DND-41 (cell line): Measurements from ENCODE around the gene SLC5A12.

Experiments used
- ATAC-seq: fragments of 200-7000 bp; cut with Tn5 transposase; 3 replicates; pipeline ENCODE4 v1.9.1; 2021; ENCODE audit warnings: low read depth; ENCODE audit not compliant: insufficient read depth
- DNase-seq: peaks from one replicate; pipeline ENCODE4 v3.0.0-alpha.2; 2020
- H2AFZ ChIP-seq: 2 replicates; pipeline ENCODE4 v1.6.0; 2012; ENCODE audit warnings: low read depth, low read length
- H3K27ac ChIP-seq: 2 replicates; pipeline ENCODE4 v1.5.1; 2012; ENCODE audit warnings: low read length, inconsistent platforms
- H3K27me3 ChIP-seq: fragments of 200-600 bp; sonication (generic); 2 replicates; pipeline ENCODE4 v1.6.0; 2012; ENCODE audit warnings: low read length, mild to moderate bottlenecking, inconsistent platforms; ENCODE audit not compliant: insufficient read depth, poor library complexity
- H3K36me3 ChIP-seq: 2 replicates; pipeline ENCODE4 v1.5.1; 2012; ENCODE audit warnings: low read length, inconsistent platforms; ENCODE audit not compliant: insufficient read depth
- H3K4me1 ChIP-seq: 2 replicates; pipeline ENCODE4 v1.5.1; 2012; ENCODE audit warnings: mild to moderate bottlenecking, low read length; ENCODE audit not compliant: insufficient read depth
- H3K4me2 ChIP-seq: 2 replicates; pipeline ENCODE4 v1.6.0; 2012; ENCODE audit warnings: mild to moderate bottlenecking, moderate library complexity, low read length, inconsistent platforms; ENCODE audit not compliant: insufficient read depth
- H3K4me3 ChIP-seq, 2 experiments: fragments of 200-600 bp in 1 of 2; shearing (Covaris generic) in 1 of 2; 2 replicates each; pipeline ENCODE4 v1.5.1; 2012 to 2016; ENCODE audit warnings: inconsistent platforms in 2 of 2, low read length in 2 of 2, mild to moderate bottlenecking in 2 of 2, low read depth in 1 of 2, moderate library complexity in 1 of 2
- H3K79me2 ChIP-seq: 2 replicates; pipeline ENCODE4 v1.6.0; 2012; ENCODE audit warnings: low read length, inconsistent platforms; ENCODE audit not compliant: insufficient read depth
- H3K9ac ChIP-seq: 2 replicates; pipeline ENCODE4 v1.6.0; 2012; ENCODE audit warnings: low read depth, mild to moderate bottlenecking, inconsistent platforms, low read length, moderate library complexity
- H3K9me3 ChIP-seq: 2 replicates; pipeline ENCODE4 v1.5.1; 2012; ENCODE audit warnings: low read length, moderate library complexity, mild to moderate bottlenecking, inconsistent platforms; ENCODE audit not compliant: insufficient read depth, severe bottlenecking
- H4K20me1 ChIP-seq: 2 replicates; pipeline ENCODE4 v1.6.0; 2012; ENCODE audit warnings: low read length; ENCODE audit not compliant: insufficient read depth
- EZH2 ChIP-seq: IDR thresholded peaks from 3 replicates; pipeline ENCODE4 v1.6.1; 2012; ENCODE audit warnings: borderline replicate concordance, low read depth, mild to moderate bottlenecking, moderate library complexity, low read length, inconsistent platforms; ENCODE audit not compliant: severe bottlenecking
- TF ChIP-seq, protein P1 (sequence below): IDR thresholded peaks from 2 replicates; pipeline ENCODE4 v1.5.1; 2012; ENCODE audit warnings: borderline replicate concordance, low read length, moderate library complexity, mild to moderate bottlenecking; ENCODE audit not compliant: poor library complexity, severe bottlenecking; ENCODE audit errors: extremely low read depth

Gene SLC5A12

DNA sequence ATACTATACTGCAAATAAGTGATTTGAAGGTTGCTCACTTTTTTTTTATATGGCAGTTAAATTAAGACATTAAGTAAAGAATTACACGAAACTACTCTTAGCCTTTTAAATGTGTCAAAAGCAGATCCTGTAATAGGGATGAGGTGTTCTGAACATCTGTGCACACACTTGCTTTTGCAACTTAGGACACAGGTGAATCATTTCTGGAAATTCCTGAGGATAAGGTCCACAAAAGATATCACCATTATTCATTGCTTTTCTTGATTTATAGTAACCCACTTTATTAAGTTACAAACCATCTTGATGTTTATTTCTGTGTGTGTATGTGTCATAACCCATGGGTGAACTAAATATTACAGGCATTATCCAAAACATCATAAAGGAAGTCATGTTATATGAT is 55.9 kb downstream of the SLC5A12 start:
- Histone ChIP-seq H2AFZ (no peak overlapping the region), H3K4me3 (no peak overlapping the region), H3K27ac (no peak overlapping the region), H3K36me3 (no peaks in the 10 kb centered on the region), H3K4me2 (no peak overlapping the region), H3K79me2 (no peaks in the 10 kb centered on the region), H3K27me3 (no peaks in the 10 kb centered on the region), H3K4me1 (no peaks in the 10 kb centered on the region), H3K9ac (no peak overlapping the region), H3K9me3 (no peaks in the 10 kb centered on the region), H4K20me1 (no peaks in the 10 kb centered on the region)
- TF ChIP-seq, protein P1, sequence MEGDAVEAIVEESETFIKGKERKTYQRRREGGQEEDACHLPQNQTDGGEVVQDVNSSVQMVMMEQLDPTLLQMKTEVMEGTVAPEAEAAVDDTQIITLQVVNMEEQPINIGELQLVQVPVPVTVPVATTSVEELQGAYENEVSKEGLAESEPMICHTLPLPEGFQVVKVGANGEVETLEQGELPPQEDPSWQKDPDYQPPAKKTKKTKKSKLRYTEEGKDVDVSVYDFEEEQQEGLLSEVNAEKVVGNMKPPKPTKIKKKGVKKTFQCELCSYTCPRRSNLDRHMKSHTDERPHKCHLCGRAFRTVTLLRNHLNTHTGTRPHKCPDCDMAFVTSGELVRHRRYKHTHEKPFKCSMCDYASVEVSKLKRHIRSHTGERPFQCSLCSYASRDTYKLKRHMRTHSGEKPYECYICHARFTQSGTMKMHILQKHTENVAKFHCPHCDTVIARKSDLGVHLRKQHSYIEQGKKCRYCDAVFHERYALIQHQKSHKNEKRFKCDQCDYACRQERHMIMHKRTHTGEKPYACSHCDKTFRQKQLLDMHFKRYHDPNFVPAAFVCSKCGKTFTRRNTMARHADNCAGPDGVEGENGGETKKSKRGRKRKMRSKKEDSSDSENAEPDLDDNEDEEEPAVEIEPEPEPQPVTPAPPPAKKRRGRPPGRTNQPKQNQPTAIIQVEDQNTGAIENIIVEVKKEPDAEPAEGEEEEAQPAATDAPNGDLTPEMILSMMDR: no peak
- TF ChIP-seq EZH2: no peak
- no peak for ATAC-seq
- no peak for DNase-seq

DNA sequence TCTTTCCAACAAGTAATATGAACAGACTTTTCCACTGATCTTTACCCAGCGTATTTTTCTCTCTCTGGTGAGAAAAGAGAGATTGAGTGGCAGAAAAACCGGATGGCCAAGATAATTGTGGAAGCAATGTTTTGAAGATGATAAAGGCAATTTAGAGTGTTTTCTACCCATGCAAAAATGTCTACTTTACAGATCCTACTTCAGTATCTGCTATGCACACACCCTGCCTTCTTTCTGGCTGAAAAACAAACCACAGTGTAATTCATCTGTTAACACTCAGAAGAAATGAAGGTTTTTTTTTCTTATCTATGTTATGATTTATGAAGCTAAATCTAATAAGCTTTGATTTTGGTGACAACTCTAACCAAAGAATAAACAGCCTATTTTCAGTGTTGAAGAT is 56.8 kb downstream of the SLC5A12 start:
- H3K36me3 ChIP-seq: no peaks in the 10 kb centered on the region

DNA sequence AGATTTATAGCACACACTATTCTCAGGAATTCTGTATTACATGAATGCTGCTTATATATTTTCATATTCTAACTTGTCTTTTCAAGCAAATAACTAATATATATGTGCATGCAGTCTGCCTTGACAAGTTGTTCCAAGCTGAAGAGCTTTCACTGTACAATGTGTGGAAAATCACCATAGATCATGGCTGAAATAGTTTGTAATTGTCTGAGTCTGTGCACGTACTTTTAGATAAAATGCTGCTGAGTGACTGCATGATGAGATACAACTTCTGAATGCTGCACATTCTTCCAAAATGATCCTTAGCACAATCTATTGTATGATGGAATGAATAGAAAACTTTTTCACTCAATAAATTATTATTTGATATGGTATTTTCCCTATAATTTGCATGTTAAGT is 58.9 kb downstream of the SLC5A12 start:
- no peaks in the 10 kb centered on the region for H3K36me3 ChIP-seq
- H3K4me3 ChIP-seq: no peak overlapping the region
- no peaks in the 10 kb centered on the region for H3K4me1 ChIP-seq
- H3K9ac ChIP-seq: no peak overlapping the region
- no peaks in the 10 kb centered on the region for H4K20me1 ChIP-seq
- ATAC-seq (no peak), DNase-seq (no peak)
- H3K79me2 ChIP-seq: no peaks in the 10 kb centered on the region
- no peak overlapping the region for H3K4me2 ChIP-seq
- H3K27ac ChIP-seq: no peak overlapping the region
- H2AFZ ChIP-seq: no peak overlapping the region
- TF ChIP-seq EZH2: no peak
- TF ChIP-seq, protein P1: no peak
- no peaks in the 10 kb centered on the region for H3K9me3 ChIP-seq
- no peaks in the 10 kb centered on the region for H3K27me3 ChIP-seq

More for the DNA sequence above, 56.8 kb downstream of the SLC5A12 start:
- no peaks in the 10 kb centered on the region for H3K79me2 ChIP-seq
- H3K4me2 ChIP-seq: no peak overlapping the region
- no peaks in the 10 kb centered on the region for H3K27me3 ChIP-seq
- H4K20me1 ChIP-seq: no peaks in the 10 kb centered on the region
- no peak overlapping the region for H3K4me3 ChIP-seq
- ATAC-seq: no peak
- no peaks in the 10 kb centered on the region for H3K9me3 ChIP-seq
- H2AFZ ChIP-seq: no peak overlapping the region
- no peak overlapping the region for H3K9ac ChIP-seq
- DNase-seq: no peak
- H3K4me1 ChIP-seq: no peaks in the 10 kb centered on the region
- TF ChIP-seq, protein P1: no peak
- no peak for TF ChIP-seq EZH2
- H3K27ac ChIP-seq: no peak overlapping the region

GRCh38 chr11:26655287-26655686 is 66.6 kb downstream of the SLC5A12 start:
- TF ChIP-seq, protein P1: no peak
- no peak for TF ChIP-seq EZH2
- Histone ChIP-seq H3K27ac (no peak overlapping the region), H3K79me2 (no peaks in the 10 kb centered on the region), H3K4me1 (no peaks in the 10 kb centered on the region), H3K36me3 (no peaks in the 10 kb centered on the region), H2AFZ (no peak overlapping the region), H4K20me1 (no peaks in the 10 kb centered on the region), H3K9me3 (no peaks in the 10 kb centered on the region), H3K27me3 (no peaks in the 10 kb centered on the region), H3K4me3 (no peak overlapping the region), H3K4me2 (no peak overlapping the region), H3K9ac (no peak overlapping the region)
- DNase-seq (no peak), ATAC-seq (no peak)
